K562 (cell line): ENCODE results near the gene LENG9. TPM values are rescaled to one million over a fixed set of nuclear protein-coding genes. Genes with fewer than 3 reads are reported as not detected.

Source experiments
- AFF4 ChIP-seq: sonication (generic); formaldehyde crosslinking; IDR thresholded peaks from 2 replicates; pipeline ENCODE4 v1.8.0; 2023; ENCODE audit warnings: mild to moderate bottlenecking, missing genetic modification reagents
- EP300 ChIP-seq: IDR thresholded peaks from 2 replicates; pipeline ENCODE4 v1.6.1; 2012; ENCODE audit warnings: low read length, improper control_type of control experiment
- MNT ChIP-seq, 2 experiments: fragments of 450-650 bp; conservative IDR thresholded peaks; 2 replicates each; pipeline ENCODE4 v1.6.1; 2017; ENCODE audit warnings: mild to moderate bottlenecking in 2 of 2, moderate library complexity in 2 of 2
- NFRKB ChIP-seq: fragments of 450-650 bp; IDR thresholded peaks from 2 replicates; pipeline ENCODE4 v1.6.1; 2016; ENCODE audit warnings: low read depth
- RB1 ChIP-seq: fragments of 450-650 bp; IDR thresholded peaks from 2 replicates; pipeline ENCODE4 v1.6.1; 2017; ENCODE audit warnings: low read depth, mild to moderate bottlenecking
- SIN3B ChIP-seq: fragments of 450-650 bp; IDR thresholded peaks from 2 replicates; pipeline ENCODE4 v1.6.1; 2017; ENCODE audit warnings: low read depth, mild to moderate bottlenecking, moderate library complexity
- SIX5 ChIP-seq, 2 experiments: IDR thresholded peaks; 2 replicates each; pipeline ENCODE4 v1.6.1; 2011; ENCODE audit warnings: low read length in 2 of 2, borderline replicate concordance in 1 of 2, low read depth in 1 of 2, mild to moderate bottlenecking in 1 of 2, moderate library complexity in 1 of 2; ENCODE audit not compliant: insufficient read depth in 1 of 2
- SUPT5H ChIP-seq: fragments of 450-650 bp; IDR thresholded peaks from 2 replicates; pipeline ENCODE4 v1.6.1; 2016
- ZBTB12 ChIP-seq: fragments of 250-450 bp; sonication (Bioruptor Pico); IDR thresholded peaks from 2 replicates; pipeline ENCODE4 v1.4.0; 2020
- ZBTB17 ChIP-seq: fragments of 450-650 bp; formaldehyde crosslinking; IDR thresholded peaks from 2 replicates; pipeline ENCODE4 v1.4.0; 2020; ENCODE audit warnings: mild to moderate bottlenecking
- ZBTB34 ChIP-seq: fragments of 250-450 bp; sonication (Bioruptor Pico); IDR thresholded peaks from 2 replicates; pipeline ENCODE4 v1.8.0; 2021; ENCODE audit warnings: mild to moderate bottlenecking, moderate library complexity
- ZBTB9 ChIP-seq: fragments of 450-650 bp; formaldehyde crosslinking; IDR thresholded peaks from 2 replicates; pipeline ENCODE4 v1.4.0; 2020; ENCODE audit warnings: mild to moderate bottlenecking, moderate library complexity
- ZNF217 ChIP-seq: sonication (generic); formaldehyde crosslinking; IDR thresholded peaks from 2 replicates; pipeline ENCODE4 v1.8.0; 2022; ENCODE audit warnings: mild to moderate bottlenecking, missing genetic modification reagents
- ZNF551 ChIP-seq: fragments of 250-450 bp; sonication (Bioruptor Pico); IDR thresholded peaks from 2 replicates; pipeline ENCODE4 v1.5.0; 2021; ENCODE audit warnings: mild to moderate bottlenecking, moderate library complexity
- polyA plus RNA-seq, 8 experiments: library from polyadenylated mRNA; depleted of rRNA in 4 of 8; stranded (reverse) in 5 of 8; unstranded in 3 of 8; fragments of >200 nt; fragmentation: Nextera tagmentation in 2 of 8; fragmentation: Illumina TruSeq in 1 of 8; extraction: Ambion mirVana in 2 of 8; extraction: Trizol in 1 of 8; gene quantifications; 2 replicates each; pipeline versions ENCODE4 v1.2.1 to v1.2.3, GENCODE V29; 2011 to 2014; ENCODE audit warnings: inconsistent platforms in 1 of 8, missing spikeins in 1 of 8
- total RNA-seq, 7 experiments: library from RNA; depleted of rRNA in 6 of 7; stranded (reverse); fragments of >200 nt in 6 of 7; fragmentation: Illumina TruSeq in 2 of 7; extraction: Trizol in 2 of 7; gene quantifications; 2 replicates each; pipeline versions ENCODE4 v1.2.1 to v1.2.3, GENCODE V29; 2011 to 2021; ENCODE audit warnings: low replicate concordance in 1 of 7
- TF ChIP-seq, protein P1 (sequence below): fragments of 250-450 bp; sonication (Bioruptor Pico); IDR thresholded peaks from 2 replicates; pipeline ENCODE4 v1.4.0; 2020; ENCODE audit warnings: mild to moderate bottlenecking

The LENG9 gene
- total and polyA plus RNA-seq, 9 of the 15 experiments (the other 6 are each of a cell fraction or from before 2014, with no cell fraction given), result 0.06 to 0.64 (median 0.33) TPM; not detected in 1

GRCh38 chr19:54448774-54449700 is 14.5 kb downstream of the LENG9 start, which contains the start of gene LENG8 (continued):
- TF ChIP-seq ZBTB9 (CRISPR knock-in tag), result peak; percentile 89; the same call in 1 of the 2 replicates
- TF ChIP-seq NFRKB, result peak; percentile 90
- TF ChIP-seq SIN3B, result peak; percentile 88
- TF ChIP-seq ZNF217 (CRISPR knock-in tag), result no peak
- TF ChIP-seq ZBTB12 (CRISPR knock-in tag), result peak; percentile 90
- no peak for TF ChIP-seq ZBTB34
- TF ChIP-seq, protein P1, sequence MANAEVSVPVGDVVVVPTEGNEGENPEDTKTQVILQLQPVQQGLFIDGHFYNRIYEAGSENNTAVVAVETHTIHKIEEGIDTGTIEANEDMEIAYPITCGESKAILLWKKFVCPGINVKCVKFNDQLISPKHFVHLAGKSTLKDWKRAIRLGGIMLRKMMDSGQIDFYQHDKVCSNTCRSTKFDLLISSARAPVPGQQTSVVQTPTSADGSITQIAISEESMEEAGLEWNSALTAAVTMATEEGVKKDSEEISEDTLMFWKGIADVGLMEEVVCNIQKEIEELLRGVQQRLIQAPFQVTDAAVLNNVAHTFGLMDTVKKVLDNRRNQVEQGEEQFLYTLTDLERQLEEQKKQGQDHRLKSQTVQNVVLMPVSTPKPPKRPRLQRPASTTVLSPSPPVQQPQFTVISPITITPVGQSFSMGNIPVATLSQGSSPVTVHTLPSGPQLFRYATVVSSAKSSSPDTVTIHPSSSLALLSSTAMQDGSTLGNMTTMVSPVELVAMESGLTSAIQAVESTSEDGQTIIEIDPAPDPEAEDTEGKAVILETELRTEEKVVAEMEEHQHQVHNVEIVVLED (CRISPR knock-in tag), result peak; percentile 98
- no peak for TF ChIP-seq ZNF551
- 0 out of 2 replicates have a peak, but pooled peaks have one; percentile 42 for TF ChIP-seq AFF4
- peak; percentile 98 for TF ChIP-seq SUPT5H
- TF ChIP-seq EP300, result 0 out of 2 replicates have a peak, but pooled peaks have one; percentile 25
- no peak for TF ChIP-seq SIX5 (IDR thresholded peaks at IDR 0.05; ENCODE audit: borderline replicate concordance in 1 of 2, insufficient read depth in 1 of 2, low read depth in 1 of 2, low read length in 2 of 2)
- peak; percentile 88 for TF ChIP-seq RB1
- TF ChIP-seq MNT (conservative IDR thresholded peaks at IDR 0.05), result peak; percentile 81 to 83
- TF ChIP-seq ZBTB17 (CRISPR knock-in tag), result peak; percentile 56; the same call in 1 of the 2 replicates
